ENCODE results near the gene CKB.

CKB gene

DNA sequence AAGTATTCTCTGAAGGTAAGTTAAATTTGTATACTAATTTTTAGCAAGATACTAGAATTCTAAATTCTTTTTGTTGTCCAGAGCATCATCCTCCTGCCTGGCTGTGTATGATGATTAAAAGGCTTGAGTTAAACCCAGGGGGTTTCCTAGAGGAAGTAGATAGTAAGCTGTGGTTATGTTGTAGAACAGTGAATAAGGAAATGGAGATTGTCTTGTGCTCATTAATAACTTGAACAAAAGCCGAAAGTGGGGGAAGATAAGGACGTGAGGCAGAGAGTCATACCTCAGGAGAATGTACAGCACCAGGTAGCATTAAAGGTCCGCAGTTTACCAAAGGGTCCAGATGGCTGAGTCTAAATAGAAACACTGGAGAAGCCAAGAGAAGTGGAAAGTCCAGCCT is 42.0 kb downstream of the CKB start:
- Histone ChIP-seq H3K4me2 (ENCODE audit: low read depth, low read length, poor library complexity, severe bottlenecking) (no peak overlapping the region), H3K36me3 (ENCODE audit: low read length) (0 out of 2 replicates have a peak, but pooled peaks cover 2% of the 10 kb centered on the region), H3K79me2 (ENCODE audit: insufficient read depth, low read length) (no peaks in the 10 kb centered on the region), H3K27ac (ENCODE audit: low read depth, low read length) (peak overlapping the region; percentile 19; the same call in 1 of the 2 replicates), H3K9me3 (ENCODE audit: insufficient read depth, low read length) (no peaks in the 10 kb centered on the region), H3K9ac (ENCODE audit: low read length) (no peak overlapping the region), H3K9me2 (replicated peaks; ENCODE audit: insufficient read depth, low read length) (no peaks in the 10 kb centered on the region), H3F3A (ENCODE audit: insufficient read depth) (no peaks in the 10 kb centered on the region), H3K4me3 (ENCODE audit: insufficient read depth, low read length, poor library complexity, severe bottlenecking) (no peak overlapping the region), H2AFZ (ENCODE audit: low read depth, low read length, severe bottlenecking) (no peak overlapping the region), H4K20me1 (ENCODE audit: low read depth, low read length) (no peaks in the 10 kb centered on the region), H3K27me3 (ENCODE audit: low read length) (no peaks in the 10 kb centered on the region)
- TF ChIP-seq EZH2phosphoT487 (conservative IDR thresholded peaks at IDR 0.05; ENCODE audit: low read length), result no peak
- TF ChIP-seq, protein P1, sequence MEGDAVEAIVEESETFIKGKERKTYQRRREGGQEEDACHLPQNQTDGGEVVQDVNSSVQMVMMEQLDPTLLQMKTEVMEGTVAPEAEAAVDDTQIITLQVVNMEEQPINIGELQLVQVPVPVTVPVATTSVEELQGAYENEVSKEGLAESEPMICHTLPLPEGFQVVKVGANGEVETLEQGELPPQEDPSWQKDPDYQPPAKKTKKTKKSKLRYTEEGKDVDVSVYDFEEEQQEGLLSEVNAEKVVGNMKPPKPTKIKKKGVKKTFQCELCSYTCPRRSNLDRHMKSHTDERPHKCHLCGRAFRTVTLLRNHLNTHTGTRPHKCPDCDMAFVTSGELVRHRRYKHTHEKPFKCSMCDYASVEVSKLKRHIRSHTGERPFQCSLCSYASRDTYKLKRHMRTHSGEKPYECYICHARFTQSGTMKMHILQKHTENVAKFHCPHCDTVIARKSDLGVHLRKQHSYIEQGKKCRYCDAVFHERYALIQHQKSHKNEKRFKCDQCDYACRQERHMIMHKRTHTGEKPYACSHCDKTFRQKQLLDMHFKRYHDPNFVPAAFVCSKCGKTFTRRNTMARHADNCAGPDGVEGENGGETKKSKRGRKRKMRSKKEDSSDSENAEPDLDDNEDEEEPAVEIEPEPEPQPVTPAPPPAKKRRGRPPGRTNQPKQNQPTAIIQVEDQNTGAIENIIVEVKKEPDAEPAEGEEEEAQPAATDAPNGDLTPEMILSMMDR (IDR thresholded peaks at IDR 0.05; ENCODE audit: insufficient read depth, low read length, poor library complexity, severe bottlenecking), result no peak

DNA sequence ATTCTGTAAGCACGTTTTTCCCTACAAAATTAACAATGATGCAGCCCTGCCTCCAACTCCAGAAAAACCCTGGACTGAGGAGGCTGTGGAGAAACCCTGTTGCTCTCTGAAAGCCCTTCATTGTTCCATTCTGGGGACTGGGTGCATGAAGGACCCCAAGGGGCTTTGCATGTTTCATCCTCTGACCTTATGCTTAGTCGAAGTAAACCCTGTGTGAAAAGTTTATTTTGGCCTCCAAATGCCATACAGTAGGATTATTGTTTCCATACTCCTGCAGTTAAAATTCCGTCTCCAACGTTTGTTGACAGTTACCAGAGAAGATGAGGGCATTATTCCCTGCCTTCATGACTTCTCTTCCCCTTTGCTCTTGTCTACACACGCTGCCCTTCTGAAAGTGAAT is 46.0 kb downstream of the CKB start:
- TF ChIP-seq, protein P1 (IDR thresholded peaks at IDR 0.05; ENCODE audit: insufficient read depth, low read length, poor library complexity, severe bottlenecking), result no peak
- TF ChIP-seq EZH2phosphoT487 (conservative IDR thresholded peaks at IDR 0.05; ENCODE audit: low read length), result no peak
- no peaks in the 10 kb centered on the region for H3K27me3 ChIP-seq (ENCODE audit: low read length)
- H2AFZ ChIP-seq (ENCODE audit: low read depth, low read length, severe bottlenecking), result no peak overlapping the region
- peaks cover 12% of the 10 kb centered on the region for H3K36me3 ChIP-seq (ENCODE audit: low read length)
- no peak overlapping the region for H3K27ac ChIP-seq (ENCODE audit: low read depth, low read length)
- H3K4me2 ChIP-seq (ENCODE audit: low read depth, low read length, poor library complexity, severe bottlenecking), result no peak overlapping the region
- no peaks in the 10 kb centered on the region for H3K79me2 ChIP-seq (ENCODE audit: insufficient read depth, low read length)
- no peak overlapping the region for H3K9ac ChIP-seq (ENCODE audit: low read length)
- 0 out of 2 replicates have a peak, but pooled peaks cover 4% of the 10 kb centered on the region for H3F3A ChIP-seq (ENCODE audit: insufficient read depth)
- H4K20me1 ChIP-seq (ENCODE audit: low read depth, low read length), result no peaks in the 10 kb centered on the region
- no peaks in the 10 kb centered on the region for H3K9me3 ChIP-seq (ENCODE audit: insufficient read depth, low read length)
- no peaks in the 10 kb centered on the region for H3K9me2 ChIP-seq (replicated peaks; ENCODE audit: insufficient read depth, low read length)
- no peak overlapping the region for H3K4me3 ChIP-seq (ENCODE audit: insufficient read depth, low read length, poor library complexity, severe bottlenecking)

DNA sequence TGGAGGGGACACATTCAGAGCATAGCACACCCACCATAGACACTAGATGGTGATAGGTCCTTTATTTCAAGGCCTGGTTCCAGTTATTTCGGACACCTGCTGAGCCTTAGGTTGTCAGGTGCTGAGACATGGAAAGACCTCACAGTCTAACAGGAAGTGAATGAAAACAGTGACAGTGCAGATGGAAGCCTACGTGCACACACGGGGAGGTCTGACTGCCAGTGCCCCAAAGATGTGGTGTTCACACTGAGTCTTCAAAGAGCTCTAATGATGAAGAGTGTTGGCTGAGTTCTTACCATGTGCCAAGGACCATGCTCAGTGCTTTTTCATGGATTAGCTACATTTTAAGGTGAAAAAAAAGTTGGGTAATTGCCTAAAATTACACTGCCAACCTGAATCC is 46.6 kb downstream of the CKB start:
- TF ChIP-seq, protein P1 (IDR thresholded peaks at IDR 0.05; ENCODE audit: insufficient read depth, low read length, poor library complexity, severe bottlenecking), result no peak
- no peak for TF ChIP-seq EZH2phosphoT487 (conservative IDR thresholded peaks at IDR 0.05; ENCODE audit: low read length)

More for the DNA sequence above, 46.6 kb downstream of the CKB start:
- H3K4me2 ChIP-seq (ENCODE audit: low read depth, low read length, poor library complexity, severe bottlenecking), result no peak overlapping the region
- no peak overlapping the region for H3K9ac ChIP-seq (ENCODE audit: low read length)
- H3K9me3 ChIP-seq (ENCODE audit: insufficient read depth, low read length), result no peaks in the 10 kb centered on the region
- H3K79me2 ChIP-seq (ENCODE audit: insufficient read depth, low read length), result no peaks in the 10 kb centered on the region
- H4K20me1 ChIP-seq (ENCODE audit: low read depth, low read length), result no peaks in the 10 kb centered on the region
- H2AFZ ChIP-seq (ENCODE audit: low read depth, low read length, severe bottlenecking), result no peak overlapping the region
- H3K36me3 ChIP-seq (ENCODE audit: low read length), result peaks cover 12% of the 10 kb centered on the region
- no peak overlapping the region for H3K4me3 ChIP-seq (ENCODE audit: insufficient read depth, low read length, poor library complexity, severe bottlenecking)
- no peaks in the 10 kb centered on the region for H3K27me3 ChIP-seq (ENCODE audit: low read length)
- no peak overlapping the region for H3K27ac ChIP-seq (ENCODE audit: low read depth, low read length)
- H3F3A ChIP-seq (ENCODE audit: insufficient read depth), result 0 out of 2 replicates have a peak, but pooled peaks cover 4% of the 10 kb centered on the region
- H3K9me2 ChIP-seq (replicated peaks; ENCODE audit: insufficient read depth, low read length), result no peaks in the 10 kb centered on the region

All from SU-DHL-6 (cell line).